Tibial artery (tissue), 4 donors: ENCODE results near the gene FXYD1.

Experiments
- DNase-seq, 2 donors: peaks; one replicate each; pipeline ENCODE4 v3.0.0-alpha.2; 2019
- H3K27ac ChIP-seq, 2 donors: fragments of 200-600 bp; sonication (generic) in 1 of 2; 1 replicate in 1 of 2; 2 replicates in 1 of 2; pipeline ENCODE4 v1.5.1; 2018 to 2019; ENCODE audit warnings: mild to moderate bottlenecking in 1 of 2
- H3K27me3 ChIP-seq, 2 donors: fragments of 200-600 bp; sonication (generic) in 1 of 2; one replicate each; pipeline versions ENCODE4 v1.5.1 to v1.6.0; 2016 to 2019
- H3K36me3 ChIP-seq, 3 donors: fragments of 200-600 bp; sonication (generic) in 2 of 3; one replicate each; pipeline ENCODE4 v1.5.1; 2016 to 2019; ENCODE audit warnings: mild to moderate bottlenecking in 2 of 3
- H3K4me1 ChIP-seq, 4 donors: fragments of 200-600 bp; sonication (generic) in 2 of 4; 1 replicate in 3 of 4; 2 replicates in 1 of 4; pipeline ENCODE4 v1.5.1; 2016 to 2019
- H3K4me3 ChIP-seq, 2 donors: fragments of 200-600 bp; sonication (generic) in 1 of 2; 1 replicate in 1 of 2; 2 replicates in 1 of 2; pipeline ENCODE4 v1.5.1; 2018 to 2019; ENCODE audit warnings: mild to moderate bottlenecking in 2 of 2
- H3K9me3 ChIP-seq, 3 donors: fragments of 200-600 bp; sonication (generic) in 1 of 3; one replicate each; pipeline ENCODE4 v1.5.1; 2016 to 2019
- CTCF ChIP-seq, 2 experiments: fragments of 200-600 bp in 1 of 2; fragments of 450-650 bp in 1 of 2; IDR thresholded peaks; one replicate each; pipeline ENCODE4 v1.5.1; 2017 to 2019; ENCODE audit warnings: antibody characterized with exemption in 2 of 2, mild to moderate bottlenecking in 1 of 2, moderate library complexity in 1 of 2
- intact Hi-C: fragments of 100-400 bp; cut with DNase I; formaldehyde crosslinking; loops from one replicate; pipeline ENCODE4 v1.15.0; 2023; ENCODE audit warnings: low total_unique reads

FXYD1 gene

GRCh38 chr19:35093941-35094647, 44.5 kb upstream of the FXYD1 start:
- H3K9me3 ChIP-seq: no peaks in the 10 kb centered on the region
- H3K4me1 ChIP-seq: peaks cover 0 to 7% (median 3%) of the 10 kb centered on the region in 4 donors
- intact Hi-C loops: no loop called here
- no peak overlapping the region for H3K4me3 ChIP-seq
- no peaks in the 10 kb centered on the region for H3K36me3 ChIP-seq
- no peak for TF ChIP-seq CTCF (IDR thresholded peaks at IDR 0.05)
- no peak overlapping the region for H3K27ac ChIP-seq
- peaks cover 0 to 36% of the 10 kb centered on the region in 2 donors for H3K27me3 ChIP-seq
- no peak for DNase-seq

GRCh38 chr19:35094656-35095055, 44.0 kb upstream of the FXYD1 start:
- intact Hi-C loops: no loop called here

GRCh38 chr19:35095667-35096368, 42.8 kb upstream of the FXYD1 start:
- intact Hi-C loops: no loop called here
- no peak for TF ChIP-seq CTCF (IDR thresholded peaks at IDR 0.05)
- Histone ChIP-seq H3K4me3 (no peak overlapping the region), H3K27ac (no peak overlapping the region), H3K36me3 (no peaks in the 10 kb centered on the region), H3K4me1 (peaks cover 0 to 2% (median under 1%) of the 10 kb centered on the region in 4 donors), H3K27me3 (peaks cover 0 to 19% of the 10 kb centered on the region in 2 donors), H3K9me3 (no peaks in the 10 kb centered on the region)
- no peak for DNase-seq

More at GRCh38 chr19:35094656-35095055, 44.0 kb upstream of the FXYD1 start:
- Histone ChIP-seq H3K27ac (no peak overlapping the region), H3K9me3 (no peaks in the 10 kb centered on the region), H3K27me3 (peaks cover 0 to 30% of the 10 kb centered on the region in 2 donors), H3K4me1 (peaks cover 0 to 7% (median 3%) of the 10 kb centered on the region in 4 donors), H3K36me3 (no peaks in the 10 kb centered on the region), H3K4me3 (no peak overlapping the region)
- no peak for DNase-seq
- no peak for TF ChIP-seq CTCF (IDR thresholded peaks at IDR 0.05)

GRCh38 chr19:35098413-35099049, 40.1 kb upstream of the FXYD1 start:
- no peak for DNase-seq
- intact Hi-C loops: no loop called here
- H3K27me3 ChIP-seq: peaks cover 0 to 3% of the 10 kb centered on the region in 2 donors
- H3K4me1 ChIP-seq: no peaks in the 10 kb centered on the region
- H3K4me3 ChIP-seq: no peak overlapping the region
- no peaks in the 10 kb centered on the region for H3K36me3 ChIP-seq
- TF ChIP-seq CTCF (IDR thresholded peaks at IDR 0.05): no peak
- H3K9me3 ChIP-seq: no peaks in the 10 kb centered on the region
- H3K27ac ChIP-seq: no peak overlapping the region

GRCh38 chr19:35099155-35099896, 39.3 kb upstream of the FXYD1 start:
- no peak overlapping the region for H3K27ac ChIP-seq
- no peak for TF ChIP-seq CTCF (IDR thresholded peaks at IDR 0.05)
- intact Hi-C loops: no loop called here
- H3K4me3 ChIP-seq: no peak overlapping the region
- no peaks in the 10 kb centered on the region for H3K36me3 ChIP-seq
- DNase-seq: no peak
- H3K27me3 ChIP-seq: peaks cover 0 to 3% of the 10 kb centered on the region in 2 donors
- no peaks in the 10 kb centered on the region for H3K9me3 ChIP-seq
- no peaks in the 10 kb centered on the region for H3K4me1 ChIP-seq
